Measurements from ENCODE around the gene IRS1.
A peak's percentile ranks its signal among the peaks of the same experiment; 100 is the strongest.

Gene IRS1

GRCh38 chr2:226790011-226790410 lies 9.6 kb downstream of the IRS1 start:
- no peak for DNase-seq

DNA sequence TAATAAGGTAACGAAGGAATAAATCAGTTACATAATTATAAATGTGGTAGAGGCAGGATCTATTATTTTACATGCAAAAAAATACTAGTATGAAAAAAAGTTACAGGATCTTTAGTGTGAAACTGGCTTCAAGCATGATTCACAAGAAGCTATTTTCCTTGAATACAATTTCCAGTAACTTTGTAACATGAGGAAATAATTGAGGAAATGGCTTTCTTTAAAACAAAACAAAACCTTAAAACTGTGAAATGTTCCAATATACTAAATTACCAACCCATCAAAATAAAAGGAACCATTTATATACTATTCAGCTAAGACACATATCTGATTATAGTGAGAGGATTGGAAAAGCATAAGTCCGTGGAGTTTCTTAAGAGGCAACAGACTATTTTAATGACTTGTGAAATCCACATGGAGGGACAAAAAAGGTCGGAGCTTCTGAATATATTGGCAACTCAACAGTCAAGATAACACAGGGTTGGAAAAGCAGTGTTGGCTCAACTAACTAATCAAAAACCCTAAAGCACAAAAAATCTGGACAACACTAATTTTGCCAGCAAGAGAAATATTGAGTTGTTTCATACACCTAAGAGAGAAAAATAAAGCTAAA lies 10.6 kb downstream of the IRS1 start:
- no peak for DNase-seq

DNA sequence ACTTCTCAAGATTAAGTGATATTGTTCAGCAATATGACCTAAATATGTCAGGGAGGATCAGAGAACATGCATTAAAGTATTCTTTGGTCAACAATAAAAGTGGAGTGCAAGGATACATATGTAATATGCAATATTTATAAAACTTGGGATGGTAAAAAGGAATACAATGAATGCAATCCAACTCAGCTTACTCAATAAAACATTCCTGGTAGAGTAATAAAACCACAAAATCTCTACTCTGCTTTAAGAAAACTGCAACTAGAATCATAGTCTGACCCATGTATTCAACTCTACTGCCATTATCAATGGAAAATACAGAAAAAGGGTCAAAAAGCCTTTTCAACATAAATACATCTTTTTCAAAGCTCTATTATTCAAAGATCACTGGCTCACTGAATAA lies 11.6 kb downstream of the IRS1 start:
- DNase-seq = no peak

- no peak for DNase-seq
Measured at GRCh38 chr2:226783885-226784284, 15.7 kb downstream of the IRS1 start.

GRCh38 chr2:226782092-226782713 lies 17.4 kb downstream of the IRS1 start:
- DNase-seq = no peak

GRCh38 chr2:226780431-226780830 lies 19.2 kb downstream of the IRS1 start:
- no peak for DNase-seq

GRCh38 chr2:226777611-226778010 lies 22.0 kb downstream of the IRS1 start:
- no peak for DNase-seq

GRCh38 chr2:226776104-226776503 lies 23.5 kb downstream of the IRS1 start:
- DNase-seq = no peak

GRCh38 chr2:226775032-226775509 lies 24.5 kb downstream of the IRS1 start:
- DNase-seq = no peak

GRCh38 chr2:226773291-226773690 lies 26.3 kb downstream of the IRS1 start:
- DNase-seq = no peak

DNA sequence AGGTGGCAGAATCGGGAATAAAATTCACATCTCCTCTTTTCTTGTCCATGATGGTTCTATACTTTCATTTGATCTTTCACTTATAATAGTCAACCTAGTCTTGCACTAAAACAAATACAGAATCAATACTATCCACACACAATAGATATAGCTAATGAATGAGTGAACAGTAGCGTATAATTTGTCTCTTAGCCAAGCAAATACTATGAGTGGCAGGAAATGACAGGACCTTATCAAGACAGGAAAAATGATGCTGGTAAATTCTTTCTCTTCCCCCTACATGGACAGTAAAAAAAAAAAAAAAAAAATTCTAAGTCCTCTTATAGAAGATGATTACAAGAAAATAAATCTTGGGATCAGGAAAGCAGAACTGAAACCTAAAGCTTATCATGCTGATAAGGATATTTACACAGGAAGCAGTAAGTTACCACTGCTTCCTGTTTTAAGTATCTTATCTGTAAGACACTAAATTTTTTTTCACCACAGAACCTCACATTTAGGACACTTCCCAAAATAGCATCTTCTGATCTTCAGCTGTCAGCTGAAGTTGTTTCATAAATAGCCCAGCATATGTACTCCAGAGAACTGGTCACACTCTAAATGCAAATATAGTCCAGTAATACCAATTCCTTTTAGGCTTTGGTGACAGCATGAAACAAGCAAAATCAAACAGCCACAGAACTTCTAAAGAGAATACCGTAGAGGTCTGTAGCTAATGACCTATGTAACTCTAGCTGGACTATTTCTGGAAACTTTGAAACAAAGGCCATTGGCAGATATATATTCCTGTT lies 27.0 kb downstream of the IRS1 start:
- DNase-seq = no peak

- no peak for DNase-seq
Measured at GRCh38 chr2:226771067-226771466, 28.6 kb downstream of the IRS1 start.

GRCh38 chr2:226767056-226767813 lies 32.4 kb downstream of the IRS1 start:
- DNase-seq = no peak

DNA sequence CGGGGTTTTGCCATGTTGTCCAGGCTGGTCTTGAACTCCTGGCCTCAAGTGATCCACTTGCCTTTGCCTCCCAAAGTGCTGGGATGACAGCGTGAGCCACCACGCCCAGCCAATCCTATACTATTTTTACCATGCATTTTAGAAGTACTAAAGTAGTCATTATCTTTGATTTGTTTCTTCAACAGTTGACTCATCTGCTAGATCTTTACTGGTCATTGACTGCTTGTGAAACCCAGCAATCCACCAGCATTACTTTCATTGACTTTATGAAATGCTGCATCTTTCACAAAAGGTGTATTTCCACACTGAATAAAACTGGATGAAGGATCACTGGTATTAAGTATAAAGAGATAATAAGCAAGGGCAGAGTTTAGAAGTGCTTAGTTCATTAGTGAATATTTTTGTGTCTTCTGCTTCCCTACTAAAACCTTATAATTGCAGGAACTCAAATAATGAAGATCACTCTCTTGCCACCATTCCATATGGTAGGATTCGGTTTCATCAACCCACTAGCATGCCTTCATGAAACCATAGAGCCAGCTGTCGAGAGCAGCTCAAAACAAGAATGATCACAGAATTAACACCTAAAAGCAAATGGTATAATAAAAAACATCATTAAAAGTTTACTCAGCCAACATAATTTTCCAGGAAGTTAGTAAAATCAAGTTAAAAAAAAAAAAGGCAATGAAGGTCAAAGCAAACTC lies 33.1 kb downstream of the IRS1 start:
- DNase-seq = no peak

DNA sequence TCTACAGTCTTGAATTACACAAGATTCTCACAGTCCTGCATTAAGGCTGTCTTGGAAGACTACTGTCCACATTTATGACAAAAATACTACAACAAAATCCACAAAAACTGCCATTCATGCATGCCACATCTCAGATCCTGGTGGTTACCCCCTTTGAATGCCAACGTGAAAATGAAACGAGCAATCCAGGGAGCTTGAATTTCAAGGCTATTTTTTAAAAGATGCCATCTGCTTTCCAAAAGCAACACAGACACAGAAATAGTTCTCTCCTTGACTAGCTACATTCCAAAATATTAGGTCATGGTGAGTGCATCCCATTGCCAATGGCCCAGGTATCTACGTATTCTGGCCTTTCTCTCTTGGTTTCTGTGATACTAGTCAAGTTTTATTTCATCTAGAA lies 36.3 kb downstream of the IRS1 start:
- no peak for DNase-seq

DNA sequence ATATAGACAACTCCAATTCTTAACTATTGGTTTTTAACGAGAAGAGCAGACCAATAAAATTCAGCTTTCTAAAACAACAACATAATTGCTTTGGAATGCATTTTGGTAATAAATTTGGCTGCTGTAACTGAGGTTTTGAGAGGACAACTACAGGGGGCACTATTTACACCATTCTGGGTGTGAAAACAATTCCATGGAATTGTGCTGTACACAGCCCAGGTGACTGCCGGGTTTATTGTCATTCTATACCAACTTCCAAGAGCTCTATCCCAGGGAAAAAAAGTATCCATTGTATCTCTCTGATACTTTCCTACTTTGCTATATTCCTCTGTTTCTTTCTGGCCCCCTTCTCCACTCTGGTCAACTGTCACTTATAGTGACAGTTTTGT lies 38.4 kb downstream of the IRS1 start:
- no peak for DNase-seq

DNA sequence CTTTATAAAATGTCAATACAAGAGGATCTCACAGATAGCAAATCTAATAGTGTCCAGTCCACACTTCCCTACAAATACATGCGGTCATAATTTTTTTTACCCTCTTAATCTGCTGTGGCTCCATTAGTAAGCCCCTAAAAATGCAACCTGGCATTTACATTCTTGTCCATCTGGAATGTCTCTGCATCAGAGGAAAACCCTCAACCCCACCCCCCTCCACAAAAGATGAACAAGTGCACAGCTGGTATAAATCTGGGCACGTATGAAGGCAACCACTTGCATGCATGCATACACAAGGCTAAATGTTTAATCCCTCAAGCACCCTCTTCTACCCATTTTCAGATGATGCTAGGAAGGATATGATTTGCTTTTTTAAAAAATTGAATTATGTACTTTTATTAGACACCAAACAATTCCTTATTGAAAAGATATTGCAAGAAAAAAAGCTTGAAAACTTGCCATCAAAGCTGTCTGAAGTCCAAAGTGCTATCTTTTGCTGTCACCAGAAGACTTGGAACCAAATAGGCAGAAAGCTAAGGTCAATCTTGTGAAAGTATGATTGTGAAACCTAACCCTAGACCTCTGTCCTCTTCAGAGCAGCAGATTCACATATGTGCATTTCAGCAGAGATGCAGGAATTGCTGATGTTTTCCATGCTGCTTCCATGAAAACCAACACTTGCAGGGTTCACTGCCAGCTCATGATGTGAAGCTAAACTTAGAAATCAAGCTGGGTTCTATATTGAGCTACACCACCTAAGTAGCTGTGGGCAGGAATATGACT lies 39.0 kb downstream of the IRS1 start:
- DNase-seq = peak; percentile 43

- no peak for DNase-seq
Measured at GRCh38 chr2:226759768-226760167, 39.9 kb downstream of the IRS1 start.

DNA sequence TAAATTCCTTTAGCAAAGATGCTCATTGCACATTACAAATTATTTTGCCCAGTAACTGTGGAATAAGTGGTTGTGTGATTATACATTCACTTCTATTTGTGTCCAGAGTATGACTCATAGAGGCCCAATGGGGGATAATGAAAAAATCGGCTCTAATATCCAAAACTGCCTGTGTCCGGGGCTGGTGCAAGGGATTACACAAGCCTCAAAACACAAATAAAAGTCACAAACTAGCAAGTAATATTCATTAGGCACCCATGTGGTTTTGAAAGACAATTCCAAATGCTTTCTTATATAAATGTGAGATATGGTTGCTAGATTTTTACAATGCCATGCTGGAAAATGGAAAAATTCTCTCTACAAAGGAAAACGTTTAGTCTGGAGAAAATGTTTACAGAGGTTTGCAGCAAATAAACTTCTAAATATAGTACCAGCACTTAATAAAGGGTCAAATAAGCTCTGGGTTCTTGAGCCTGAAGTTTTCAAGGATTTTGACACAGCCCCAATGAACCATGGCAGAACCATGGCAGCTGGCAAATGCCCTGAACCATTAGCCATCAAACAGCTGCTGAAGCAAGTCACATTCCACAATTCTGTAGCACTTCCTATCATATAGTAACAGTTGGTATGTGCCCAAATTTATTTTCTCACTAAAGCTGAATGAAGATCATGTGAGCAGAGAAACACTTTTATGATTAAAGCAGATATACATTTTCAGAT lies 40.5 kb downstream of the IRS1 start:
- DNase-seq = peak; percentile 11

DNA sequence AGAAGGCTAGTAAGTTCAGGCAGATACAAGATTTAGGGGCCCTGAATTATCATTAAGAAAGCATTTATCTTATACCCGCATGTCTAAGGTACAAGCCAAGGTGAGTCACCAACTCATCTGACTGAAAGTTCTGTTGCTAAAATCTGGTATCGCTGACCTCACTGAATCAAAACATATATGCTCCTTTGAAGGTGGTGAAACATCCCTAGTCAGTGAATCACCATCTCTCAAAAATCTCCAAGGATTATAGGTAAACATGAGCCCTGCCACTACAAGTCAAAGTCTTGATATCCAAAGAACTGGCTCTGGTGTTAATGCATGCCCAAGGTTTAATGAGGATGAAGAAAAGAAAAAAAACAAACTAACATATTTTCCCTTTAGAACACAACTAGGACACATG lies 43.5 kb downstream of the IRS1 start:
- DNase-seq = no peak

- DNase-seq = no peak
Measured at GRCh38 chr2:226755631-226756030, 44.0 kb downstream of the IRS1 start.

Data from DMS 273 treated with DMSO at 0.1 percent for 48 hours (cell line).